Glomerular visceral epithelial cell (primary cell): Measurements from ENCODE around the gene CD101.

Source experiments
- DNase-seq: peaks from one replicate; pipeline ENCODE4 v3.0.0-alpha.2; 2016; ENCODE audit errors: extremely low spot score

The CD101 gene

GRCh38 chr1:117051224-117052064 is 49.9 kb downstream of the CD101 start:
- DNase-seq, result no peak

GRCh38 chr1:117054068-117054467 is 52.5 kb downstream of the CD101 start:
- DNase-seq, result no peak

DNA sequence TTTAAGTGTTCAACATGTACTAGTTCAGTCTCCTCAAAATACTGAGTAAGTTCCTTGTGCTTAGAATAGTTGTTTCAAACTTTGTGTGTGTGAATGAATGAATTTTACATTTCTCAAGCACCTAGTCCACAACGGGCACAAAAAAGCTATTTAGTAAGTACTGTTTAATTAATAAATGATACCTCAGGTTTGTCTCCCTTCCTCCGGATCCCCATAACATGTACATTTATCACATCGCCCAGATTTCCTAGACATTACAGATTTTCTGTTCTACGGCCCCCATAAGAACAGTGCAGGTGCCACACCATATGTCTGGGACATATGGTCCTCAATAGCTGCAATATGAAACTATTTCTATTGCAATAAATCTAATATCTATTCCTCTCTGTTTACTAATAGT is 57.2 kb downstream of the CD101 start:
- no peak for DNase-seq

DNA sequence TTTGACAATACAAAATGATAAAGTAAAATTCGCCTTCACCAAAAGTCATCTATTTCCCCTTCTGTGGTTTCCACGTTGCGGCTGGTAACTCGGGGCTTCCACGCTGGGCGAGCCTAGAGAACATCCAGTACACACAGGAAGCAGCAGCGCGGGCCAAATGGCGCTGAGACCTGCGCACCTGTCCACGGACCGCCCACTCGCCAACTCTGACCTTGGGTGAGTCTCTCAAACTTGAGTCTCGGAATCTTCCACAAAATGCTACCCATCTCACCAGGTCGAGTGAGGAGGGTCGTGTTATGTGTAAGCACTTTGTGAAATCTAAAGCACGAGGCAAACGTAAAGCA is 57.7 kb downstream of the CD101 start:
- DNase-seq, result peak; percentile 44

DNA sequence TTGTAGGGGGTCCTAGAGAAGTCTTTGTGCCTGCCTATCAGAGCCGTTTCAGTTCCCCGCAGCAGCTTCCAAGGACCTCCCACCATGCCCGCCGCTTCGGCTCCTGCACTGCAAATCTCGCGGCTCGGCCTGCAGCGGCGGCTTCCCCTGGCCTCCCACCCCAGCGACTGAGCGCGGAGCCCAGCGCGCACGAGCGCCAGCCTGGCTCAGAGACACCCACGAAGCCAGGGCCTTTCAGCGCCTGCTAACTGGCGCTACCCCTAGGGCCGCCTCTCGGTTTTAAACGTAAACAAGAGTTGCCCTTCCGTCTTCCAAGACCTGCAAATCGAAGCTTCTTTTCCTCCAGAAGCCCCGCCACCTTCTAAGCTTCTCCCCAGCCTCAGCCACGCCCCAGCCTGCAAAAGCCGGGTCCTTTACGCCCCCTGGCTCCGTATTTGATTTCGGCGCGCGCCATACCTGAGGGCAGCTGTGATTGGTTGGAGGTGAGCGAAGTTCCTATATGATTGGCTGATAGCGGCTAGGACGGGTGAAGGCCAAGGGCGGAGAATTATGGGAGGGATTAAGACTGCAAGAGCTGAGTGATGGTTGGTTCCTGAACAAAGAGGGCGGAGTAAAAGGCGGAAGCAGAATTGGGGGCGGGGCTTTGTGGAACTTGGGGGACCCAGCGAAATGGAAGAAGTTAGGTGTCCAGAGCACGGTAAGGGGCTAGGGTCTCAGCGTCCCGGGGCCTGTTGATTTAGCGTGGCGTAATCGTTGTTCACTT is 58.3 kb downstream of the CD101 start, which contains the start of gene TTF2:
TSS of gene TTF2 (plus strand) at position 649 of the 763 bp plus-strand sequence. CDS start at position 670, 21 bp downstream.
- DNase-seq, result peak; percentile 99

DNA sequence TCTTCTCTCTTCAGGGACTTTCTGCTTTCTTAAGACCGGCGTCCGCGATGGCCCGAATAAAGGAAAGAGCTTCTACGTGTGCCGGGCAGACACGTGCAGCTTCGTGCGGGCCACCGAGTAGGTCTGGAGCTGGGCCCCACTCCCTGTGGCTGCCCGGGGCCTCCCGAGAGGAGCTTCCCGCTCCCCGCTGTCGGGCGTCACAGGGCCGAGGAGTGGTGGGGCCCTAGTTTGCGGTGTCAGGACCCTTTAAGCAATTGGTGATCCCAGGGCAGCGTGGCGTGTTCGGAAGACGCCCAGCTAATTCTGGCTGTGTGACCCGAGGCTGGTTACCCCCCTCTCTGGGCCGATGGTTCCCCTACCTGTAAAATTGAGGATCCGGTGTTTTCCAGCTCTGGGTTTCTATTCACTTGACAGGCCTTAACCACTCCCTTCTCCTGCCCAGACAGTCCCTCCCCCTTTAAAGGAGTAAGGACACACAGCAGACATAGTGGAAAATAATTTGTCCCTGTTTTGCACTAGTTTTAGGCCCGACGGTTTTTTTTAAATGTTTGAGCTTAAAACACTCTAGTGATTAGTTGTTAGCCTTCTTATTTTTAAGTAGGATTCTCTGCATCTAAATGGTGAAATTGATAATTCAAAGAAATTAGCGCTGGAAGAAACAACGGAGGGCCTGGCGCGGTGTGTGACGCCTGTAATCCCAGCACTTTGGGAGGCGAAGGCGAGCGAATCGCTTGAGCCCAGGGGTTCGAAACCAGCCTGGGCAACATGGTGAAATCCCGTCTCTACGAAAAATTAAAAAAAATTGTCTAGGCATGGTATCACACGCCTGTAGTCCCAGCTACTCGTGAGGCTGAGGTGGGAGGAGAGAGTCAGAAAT is 59.1 kb downstream of the CD101 start:
- peak; percentile 42 for DNase-seq

- peak; percentile 75 for DNase-seq
Measured at GRCh38 chr1:117061986-117062415, 60.4 kb downstream of the CD101 start.

DNA sequence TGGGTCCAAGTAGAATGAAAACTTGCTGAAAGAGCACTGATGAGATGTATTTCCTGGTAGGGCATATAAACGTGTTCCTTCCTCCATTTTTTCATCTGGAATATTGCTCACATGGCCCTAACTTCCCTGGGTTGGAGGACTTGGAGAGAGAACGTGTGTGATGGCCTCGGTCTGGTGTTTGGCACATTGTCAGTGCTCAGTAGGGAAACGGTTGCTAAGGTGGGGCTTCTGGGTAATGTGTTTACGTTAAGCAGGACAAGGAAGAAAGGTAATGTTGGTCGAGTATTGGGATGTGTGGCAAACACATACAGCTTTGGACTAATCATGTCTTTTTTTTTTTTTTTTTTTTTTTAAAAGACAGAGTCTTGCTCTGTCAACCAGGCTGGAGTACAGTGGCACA is 64.8 kb downstream of the CD101 start:
- DNase-seq, result no peak

DNA sequence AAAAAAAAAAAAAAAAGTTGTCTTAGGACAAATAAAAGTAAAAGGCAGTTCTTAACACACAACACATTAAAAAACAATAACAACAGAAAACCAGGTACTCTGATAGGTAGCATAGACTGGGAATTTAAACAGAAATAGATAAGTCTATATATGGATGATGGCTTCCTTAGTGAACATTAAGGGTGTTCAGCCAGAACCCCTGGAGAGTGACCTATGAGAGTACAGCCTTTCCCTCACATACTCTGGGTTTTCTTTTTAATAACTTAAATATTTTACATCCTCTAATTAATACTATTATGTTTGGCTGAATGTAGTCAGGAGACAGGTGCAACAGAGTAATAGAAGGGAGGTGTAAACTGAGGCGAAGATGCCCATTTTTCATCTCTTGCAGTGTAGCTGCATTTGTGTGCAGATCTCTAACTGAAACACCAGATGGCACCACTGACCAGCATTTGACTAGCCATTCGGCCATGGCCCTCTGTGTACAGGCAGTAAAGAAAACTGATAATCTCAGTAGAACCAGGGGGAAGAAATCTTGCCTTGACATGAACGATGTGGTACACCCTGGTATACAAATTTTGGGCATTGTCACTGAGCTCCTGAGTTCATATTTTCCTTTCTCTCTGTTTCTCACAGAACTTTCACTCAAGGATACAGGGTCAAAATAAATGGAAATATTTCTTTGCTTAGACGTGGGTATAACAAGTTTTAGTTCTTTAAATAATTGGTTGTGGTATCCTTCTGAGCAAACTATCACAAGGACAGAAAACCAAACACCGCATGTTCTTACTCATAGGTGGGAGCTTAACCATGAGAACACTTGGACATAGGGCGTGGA is 66.2 kb downstream of the CD101 start:
- DNase-seq, result peak; percentile 59

GRCh38 chr1:117068580-117068979 is 67.0 kb downstream of the CD101 start:
- DNase-seq, result no peak

DNA sequence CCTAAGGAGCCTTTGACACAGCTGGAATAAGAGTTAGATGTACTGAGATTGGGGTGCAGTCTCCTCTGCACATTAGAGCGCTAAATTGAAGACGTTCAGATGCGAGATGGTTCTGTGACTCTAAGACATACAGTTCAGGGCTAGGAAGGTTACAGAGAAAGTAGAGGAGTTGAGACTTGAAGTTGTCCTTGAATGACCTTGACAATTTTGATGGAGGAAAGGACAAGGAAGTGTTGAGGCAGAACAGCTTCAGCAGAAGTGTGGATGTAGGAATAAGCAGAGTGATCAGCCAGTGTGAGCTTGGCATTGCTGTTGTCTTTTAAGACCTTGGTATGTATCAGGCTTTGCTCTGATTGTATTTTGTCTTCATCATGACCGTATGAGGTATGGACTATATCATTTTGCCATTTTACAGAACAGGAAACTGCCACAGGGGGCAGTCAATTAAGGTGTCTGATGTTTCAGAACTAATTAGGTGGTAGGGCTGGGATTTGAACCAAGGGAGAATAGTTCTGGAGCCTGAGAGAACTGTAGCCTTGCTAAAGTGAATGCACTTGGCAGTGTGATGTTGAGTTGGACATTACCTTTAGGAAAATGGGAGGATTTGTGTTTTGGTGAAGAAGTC is 67.8 kb downstream of the CD101 start:
- no peak for DNase-seq

DNA sequence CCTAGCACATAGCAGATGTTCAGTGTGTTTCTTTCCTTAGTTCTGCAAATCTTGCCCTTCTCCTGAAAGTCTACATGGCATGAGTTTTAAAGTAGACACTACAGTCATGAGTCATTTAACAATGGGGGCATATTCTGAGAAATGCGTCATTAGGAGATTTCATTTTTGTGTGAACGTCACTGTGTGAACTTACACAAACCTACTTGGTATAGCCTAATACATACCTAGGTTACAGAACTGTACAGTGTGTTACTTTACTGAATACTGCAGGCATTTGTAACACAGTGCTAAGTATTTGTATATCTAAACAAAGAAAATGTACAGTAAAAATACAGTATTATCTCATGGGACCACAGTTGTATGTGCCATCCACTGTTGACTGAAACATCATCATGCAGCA is 68.6 kb downstream of the CD101 start:
- DNase-seq, result no peak

DNA sequence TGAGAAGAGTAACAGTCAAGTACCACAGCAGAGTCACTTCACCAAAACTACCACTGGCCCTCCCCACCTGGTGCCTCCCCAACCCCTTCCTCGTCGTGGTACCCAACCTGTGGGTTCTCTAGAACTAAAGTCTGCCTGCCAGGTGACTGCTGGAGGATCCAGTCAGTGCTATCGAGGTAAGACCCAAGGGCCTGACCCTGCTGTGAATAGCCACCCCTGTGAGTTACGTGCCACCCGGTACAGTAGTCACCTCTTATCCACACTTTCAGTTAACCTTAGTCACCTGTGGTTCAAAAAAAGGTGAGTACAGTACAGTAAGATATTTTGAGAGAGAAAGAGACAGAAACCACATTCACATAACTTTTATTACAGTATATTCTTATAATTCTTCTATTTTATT is 75.1 kb downstream of the CD101 start:
- DNase-seq, result no peak

- DNase-seq, result peak; percentile 78
Measured at GRCh38 chr1:117077267-117077666, 75.7 kb downstream of the CD101 start.

- DNase-seq, result no peak
Measured at GRCh38 chr1:117079737-117080136, 78.2 kb downstream of the CD101 start.

DNA sequence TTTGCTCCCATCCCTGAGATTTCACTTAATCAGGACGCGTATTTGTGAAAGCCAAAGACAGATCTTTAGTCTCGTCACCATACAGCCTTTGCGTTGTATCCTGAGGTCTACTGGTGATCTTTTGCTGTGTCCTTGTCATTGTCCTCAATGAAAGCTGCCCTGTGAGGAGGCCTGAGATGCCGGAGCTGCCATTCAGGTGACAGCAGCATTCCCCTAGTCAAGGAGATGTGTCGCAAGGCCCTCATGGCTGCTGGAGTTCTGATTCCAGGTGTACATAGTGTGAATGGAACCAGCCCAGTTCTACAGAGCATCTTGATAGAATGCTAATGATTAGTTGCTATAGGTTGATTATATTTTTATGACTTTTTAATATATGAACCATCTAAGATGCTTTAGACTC is 82.7 kb downstream of the CD101 start:
- DNase-seq, result no peak
